ENCODE results near the gene LRRD1. TPM values are rescaled to one million over a fixed set of nuclear protein-coding genes. Genes with fewer than 3 reads are reported as not detected.

LRRD1 gene
- total RNA-seq, 1 experiment from 2014 or later: not detected

DNA sequence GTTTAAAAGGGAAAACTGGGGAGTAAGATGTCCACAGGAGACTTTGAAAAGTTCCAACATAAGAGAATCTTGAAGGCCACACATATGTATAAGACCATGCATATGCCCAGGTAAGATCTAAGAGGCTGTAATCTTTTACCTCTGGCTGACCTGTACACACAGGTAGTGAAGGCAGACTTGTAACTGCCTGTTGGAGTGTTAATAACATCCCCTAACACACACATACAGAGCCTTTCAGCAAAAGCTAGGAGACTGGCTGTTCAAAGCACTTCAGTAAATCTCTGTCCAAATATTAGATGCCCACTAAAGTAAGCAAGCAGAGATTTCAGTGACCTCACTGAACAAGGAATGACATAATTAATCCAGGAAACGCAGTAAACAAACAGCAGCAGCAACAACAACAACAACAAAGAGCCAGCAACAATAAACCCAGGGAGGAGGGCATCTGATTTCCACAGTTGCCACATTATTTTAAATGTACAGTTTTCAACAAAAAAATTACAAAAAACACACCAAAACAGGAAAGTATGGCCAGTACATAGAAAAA lies 59.7 kb downstream of the LRRD1 start:
- H2BK20ac ChIP-seq (ENCODE audit: low read depth, low read length, poor library complexity, severe bottlenecking): no peak overlapping the region
- Mint-ChIP-seq H3K36me3 (ENCODE audit: insufficient read depth in 1 of 3, low read depth in 3 of 3) (peaks cover 40 to 69% (median 61%) of the 10 kb centered on the region in 3 experiments; a peak in 6 of 7 replicates), H3K9me3 (no peaks in the 10 kb centered on the region), H3K4me1 (no peaks in the 10 kb centered on the region), H3K4me3 (no peak overlapping the region), H3K27ac (peak overlapping the region in 2 of 3 experiments; percentile 19 to 65; a peak in 3 of 7 replicates), H3K27me3 (ENCODE audit: low read depth) (no peaks in the 10 kb centered on the region)
- H2BK5ac ChIP-seq (ENCODE audit: insufficient read length, low read length): no peak overlapping the region
- no peaks in the 10 kb centered on the region for H3K9me3 ChIP-seq (ENCODE audit: control insufficient read depth, low read depth, low read length)
- WGBS (ENCODE audit: extremely low coverage, insufficient read length, low lambda C conversion rate): no CpG with 5 or more reads among the region's 1 CpG
- DNase-seq: no peak
- H4K91ac ChIP-seq (ENCODE audit: insufficient read length, low read depth, low read length): no peak overlapping the region
- H2BK15ac ChIP-seq (ENCODE audit: low read depth, low read length): no peak overlapping the region
- H3K56ac ChIP-seq (ENCODE audit: insufficient read length, low read depth, low read length): no peak overlapping the region
- TF ChIP-seq, protein P1, sequence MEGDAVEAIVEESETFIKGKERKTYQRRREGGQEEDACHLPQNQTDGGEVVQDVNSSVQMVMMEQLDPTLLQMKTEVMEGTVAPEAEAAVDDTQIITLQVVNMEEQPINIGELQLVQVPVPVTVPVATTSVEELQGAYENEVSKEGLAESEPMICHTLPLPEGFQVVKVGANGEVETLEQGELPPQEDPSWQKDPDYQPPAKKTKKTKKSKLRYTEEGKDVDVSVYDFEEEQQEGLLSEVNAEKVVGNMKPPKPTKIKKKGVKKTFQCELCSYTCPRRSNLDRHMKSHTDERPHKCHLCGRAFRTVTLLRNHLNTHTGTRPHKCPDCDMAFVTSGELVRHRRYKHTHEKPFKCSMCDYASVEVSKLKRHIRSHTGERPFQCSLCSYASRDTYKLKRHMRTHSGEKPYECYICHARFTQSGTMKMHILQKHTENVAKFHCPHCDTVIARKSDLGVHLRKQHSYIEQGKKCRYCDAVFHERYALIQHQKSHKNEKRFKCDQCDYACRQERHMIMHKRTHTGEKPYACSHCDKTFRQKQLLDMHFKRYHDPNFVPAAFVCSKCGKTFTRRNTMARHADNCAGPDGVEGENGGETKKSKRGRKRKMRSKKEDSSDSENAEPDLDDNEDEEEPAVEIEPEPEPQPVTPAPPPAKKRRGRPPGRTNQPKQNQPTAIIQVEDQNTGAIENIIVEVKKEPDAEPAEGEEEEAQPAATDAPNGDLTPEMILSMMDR (conservative IDR thresholded peaks at IDR 0.05): no peak
- H4K5ac ChIP-seq (ENCODE audit: insufficient read length, low read depth, low read length): no peak overlapping the region
- no peaks in the 10 kb centered on the region for H3K23me2 ChIP-seq (ENCODE audit: insufficient read length, low read depth, low read length, poor library complexity, severe bottlenecking)
- no peak overlapping the region for H2BK120ac ChIP-seq (ENCODE audit: low read depth, low read length, poor library complexity, severe bottlenecking)
- H2AFZ ChIP-seq (ENCODE audit: low read length): no peak overlapping the region
- H3T11ph ChIP-seq (ENCODE audit: low read length): no peak overlapping the region
- no peak overlapping the region for H3K4ac ChIP-seq (ENCODE audit: low read depth, low read length)
- H3K27me3 ChIP-seq (ENCODE audit: insufficient read depth, low read length): no peaks in the 10 kb centered on the region
- no peak overlapping the region for H2AK5ac ChIP-seq (ENCODE audit: insufficient read length, low read length)
- H3K18ac ChIP-seq (ENCODE audit: insufficient read length, low read depth, low read length): no peak overlapping the region
- no peak overlapping the region for H3K23ac ChIP-seq (ENCODE audit: insufficient read length, low read depth, low read length)
- H3K27ac ChIP-seq (ENCODE audit: insufficient read length, low read depth, low read length): no peak overlapping the region
- no peak overlapping the region for H3K4me2 ChIP-seq (ENCODE audit: insufficient read depth, insufficient read length, low read length)
- H3K79me2 ChIP-seq (ENCODE audit: insufficient read depth, low read length): peaks cover 23% of the 10 kb centered on the region; the same call in 1 of the 2 replicates
- H4K8ac ChIP-seq (replicated peaks; ENCODE audit: insufficient read length, low read depth, low read length): no peak overlapping the region
- H3K79me1 ChIP-seq (ENCODE audit: insufficient read depth, low read depth, low read length, poor library complexity, severe bottlenecking): no peaks in the 10 kb centered on the region
- no peaks in the 10 kb centered on the region for H4K20me1 ChIP-seq (ENCODE audit: control insufficient read depth, insufficient read depth, insufficient read length)
- H3K4me1 ChIP-seq (ENCODE audit: insufficient read depth, low read length): no peaks in the 10 kb centered on the region
- no peak overlapping the region for H3K14ac ChIP-seq (ENCODE audit: insufficient read depth, low read length)
- H3K9ac ChIP-seq (ENCODE audit: extremely low read depth, insufficient read length, low read length): no peak overlapping the region
- no peak overlapping the region for H2BK12ac ChIP-seq (ENCODE audit: insufficient read length, low read depth, low read length)

All from H9 (cell line).